H1 (cell line): ENCODE results near the gene ATP6V1G1.

Experiments used
- MAFK ChIP-seq: IDR thresholded peaks from 2 replicates; pipeline ENCODE4 v1.6.1; 2012; ENCODE audit warnings: low read depth, mild to moderate bottlenecking, improper control_type of control experiment, low read length
- TF ChIP-seq, protein P1 (sequence below), 3 experiments: IDR thresholded peaks; 1 replicate in 2 of 3; 2 replicates in 1 of 3; pipeline versions ENCODE4 v1.5.1 to v1.6.1; 2011; ENCODE audit warnings: low read length in 3 of 3, mild to moderate bottlenecking in 3 of 3, inconsistent platforms in 2 of 3, low read depth in 1 of 3, moderate library complexity in 1 of 3; ENCODE audit not compliant: insufficient read depth in 1 of 3; ENCODE audit errors: control extremely low read depth in 1 of 3
- TF ChIP-seq, protein P2 (sequence below): IDR thresholded peaks from 2 replicates; pipeline ENCODE4 v1.6.1; 2012; ENCODE audit warnings: inconsistent platforms
- TF ChIP-seq, protein P3 (sequence below): IDR thresholded peaks from 2 replicates; pipeline ENCODE4 v1.6.1; 2011; ENCODE audit warnings: low read length, improper control_type of control experiment

GRCh38 chr9:114611516-114612271 lies 24.1 kb downstream of the ATP6V1G1 start:
- TF ChIP-seq, protein P1, sequence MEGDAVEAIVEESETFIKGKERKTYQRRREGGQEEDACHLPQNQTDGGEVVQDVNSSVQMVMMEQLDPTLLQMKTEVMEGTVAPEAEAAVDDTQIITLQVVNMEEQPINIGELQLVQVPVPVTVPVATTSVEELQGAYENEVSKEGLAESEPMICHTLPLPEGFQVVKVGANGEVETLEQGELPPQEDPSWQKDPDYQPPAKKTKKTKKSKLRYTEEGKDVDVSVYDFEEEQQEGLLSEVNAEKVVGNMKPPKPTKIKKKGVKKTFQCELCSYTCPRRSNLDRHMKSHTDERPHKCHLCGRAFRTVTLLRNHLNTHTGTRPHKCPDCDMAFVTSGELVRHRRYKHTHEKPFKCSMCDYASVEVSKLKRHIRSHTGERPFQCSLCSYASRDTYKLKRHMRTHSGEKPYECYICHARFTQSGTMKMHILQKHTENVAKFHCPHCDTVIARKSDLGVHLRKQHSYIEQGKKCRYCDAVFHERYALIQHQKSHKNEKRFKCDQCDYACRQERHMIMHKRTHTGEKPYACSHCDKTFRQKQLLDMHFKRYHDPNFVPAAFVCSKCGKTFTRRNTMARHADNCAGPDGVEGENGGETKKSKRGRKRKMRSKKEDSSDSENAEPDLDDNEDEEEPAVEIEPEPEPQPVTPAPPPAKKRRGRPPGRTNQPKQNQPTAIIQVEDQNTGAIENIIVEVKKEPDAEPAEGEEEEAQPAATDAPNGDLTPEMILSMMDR (IDR thresholded peaks at IDR 0.05; ENCODE audit: control extremely low read depth in 1 of 3, insufficient read depth in 1 of 3, low read depth in 1 of 3, low read length in 3 of 3), result no peak
- TF ChIP-seq, protein P2, sequence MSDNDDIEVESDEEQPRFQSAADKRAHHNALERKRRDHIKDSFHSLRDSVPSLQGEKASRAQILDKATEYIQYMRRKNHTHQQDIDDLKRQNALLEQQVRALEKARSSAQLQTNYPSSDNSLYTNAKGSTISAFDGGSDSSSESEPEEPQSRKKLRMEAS, result no peak
- TF ChIP-seq, protein P3, sequence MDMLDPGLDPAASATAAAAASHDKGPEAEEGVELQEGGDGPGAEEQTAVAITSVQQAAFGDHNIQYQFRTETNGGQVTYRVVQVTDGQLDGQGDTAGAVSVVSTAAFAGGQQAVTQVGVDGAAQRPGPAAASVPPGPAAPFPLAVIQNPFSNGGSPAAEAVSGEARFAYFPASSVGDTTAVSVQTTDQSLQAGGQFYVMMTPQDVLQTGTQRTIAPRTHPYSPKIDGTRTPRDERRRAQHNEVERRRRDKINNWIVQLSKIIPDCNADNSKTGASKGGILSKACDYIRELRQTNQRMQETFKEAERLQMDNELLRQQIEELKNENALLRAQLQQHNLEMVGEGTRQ, result no peak
- TF ChIP-seq MAFK, result no peak
